BLaER1 treated with 17β-estradiol and CSF1 and Interleukin-3, amounts not matched to agents 10 nM and 100 nM (cell line): ENCODE data around the gene DCP2.
A peak's percentile ranks its signal among the peaks of the same experiment; 100 is the strongest.

Experiments used
- H3K27ac ChIP-seq, 11 experiments: shearing (Covaris generic); formaldehyde crosslinking; 2 replicates each; pipeline ENCODE4 v1.8.1; 2022
- H3K27me3 ChIP-seq, 11 experiments: shearing (Covaris generic); formaldehyde crosslinking; 2 replicates each; pipeline ENCODE4 v1.8.1; 2022
- H3K36me3 ChIP-seq, 11 experiments: shearing (Covaris generic); formaldehyde crosslinking; 2 replicates each; pipeline ENCODE4 v1.8.1; 2022
- H3K4me1 ChIP-seq, 10 experiments: shearing (Covaris generic); formaldehyde crosslinking; 2 replicates each; pipeline ENCODE4 v1.8.1; 2022
- H3K4me2 ChIP-seq, 11 experiments: shearing (Covaris generic); formaldehyde crosslinking; 2 replicates each; pipeline ENCODE4 v1.8.1; 2022
- H3K4me3 ChIP-seq, 10 experiments: shearing (Covaris generic); formaldehyde crosslinking; 2 replicates each; pipeline ENCODE4 v1.8.1; 2022
- H3K9ac ChIP-seq, 11 experiments: shearing (Covaris generic); formaldehyde crosslinking; 2 replicates each; pipeline ENCODE4 v1.8.1; 2022
- H3K9me3 ChIP-seq, 11 experiments: shearing (Covaris generic); formaldehyde crosslinking; replicated peaks in 1 of 11; 2 replicates each; pipeline ENCODE4 v1.8.1; 2022
- H4K20me1 ChIP-seq, 11 experiments: shearing (Covaris generic); formaldehyde crosslinking; 2 replicates each; pipeline ENCODE4 v1.8.1; 2022
- Cebpa-rat ChIP-seq, 11 experiments: shearing (Covaris generic); IDR thresholded peaks; 2 replicates each; pipeline ENCODE4 v1.8.1; 2022

DCP2 gene

GRCh38 chr5:112976432-112977309 is at the start of gene DCP2:
Gene DCP2 (plus strand): TSS chr5:112976798. CDS start chr5:112976934, 136 bp downstream.
- H3K4me3 ChIP-seq: peak within 1 kb of the TSS; percentile 77 to 95 (median 87)
- H4K20me1 ChIP-seq: peaks cover 13 to 43% (median 36%) of the 10 kb centered on the region in 11 experiments; a peak in 20 of 22 replicates
- peak within 1 kb of the TSS; percentile 74 to 98 (median 94) for H3K27ac ChIP-seq
- peaks cover 0 to 7% (median 0%) of the 10 kb centered on the region in 11 experiments; a peak in 2 of 22 replicates for H3K9me3 ChIP-seq
- H3K4me1 ChIP-seq: peaks cover 11 to 33% (median 21%) of the 10 kb centered on the region in 10 experiments; a peak in 18 of 20 replicates
- H3K9ac ChIP-seq: peak within 1 kb of the TSS; percentile 90 to 98 (median 94)
- peak within 1 kb of the TSS; percentile 69 to 93 (median 85) for H3K4me2 ChIP-seq
- no peaks in the 10 kb centered on the region for H3K27me3 ChIP-seq
- peak in 6 of 11 experiments; percentile 29 to 62 (median 46); a peak in 8 of 22 replicates for TF ChIP-seq Cebpa-rat (IDR thresholded peaks at IDR 0.05)
- H3K36me3 ChIP-seq: peaks cover 9 to 24% (median 12%) of the 10 kb centered on the region in 11 experiments

GRCh38 chr5:112929336-112930081 is 47.1 kb upstream of the DCP2 start:
- H3K9me3 ChIP-seq: peaks cover 0 to 7% (median 2%) of the 10 kb centered on the region in 11 experiments; a peak in 3 of 22 replicates
- H3K4me3 ChIP-seq: peak overlapping the region in 7 of 10 experiments; percentile 10 to 39 (median 20); a peak in 7 of 20 replicates
- TF ChIP-seq Cebpa-rat (IDR thresholded peaks at IDR 0.05): no peak
- no peaks in the 10 kb centered on the region for H3K27me3 ChIP-seq
- no peaks in the 10 kb centered on the region for H3K36me3 ChIP-seq
- peak overlapping the region; percentile 71 to 96 (median 83) for H3K4me2 ChIP-seq
- peaks cover 53 to 72% (median 61%) of the 10 kb centered on the region in 10 experiments for H3K4me1 ChIP-seq
- H3K27ac ChIP-seq: peak overlapping the region in 10 of 11 experiments; percentile 13 to 85 (median 78); a peak in 19 of 22 replicates
- peak overlapping the region in 9 of 11 experiments; percentile 47 to 70 (median 67); a peak in 18 of 22 replicates for H3K9ac ChIP-seq
- H4K20me1 ChIP-seq: no peaks in the 10 kb centered on the region

- no peaks in the 10 kb centered on the region for H4K20me1 ChIP-seq
- H3K4me2 ChIP-seq: peak overlapping the region; percentile 71 to 96 (median 83)
- no peaks in the 10 kb centered on the region for H3K27me3 ChIP-seq
- H3K4me3 ChIP-seq: peak overlapping the region in 3 of 10 experiments; percentile 2 to 27 (median 20); a peak in 3 of 20 replicates
- TF ChIP-seq Cebpa-rat (IDR thresholded peaks at IDR 0.05): no peak
- H3K27ac ChIP-seq: peak overlapping the region in 9 of 11 experiments; percentile 52 to 85 (median 78); a peak in 17 of 22 replicates
- peaks cover 0 to 7% (median 3%) of the 10 kb centered on the region in 11 experiments; a peak in 4 of 22 replicates for H3K9me3 ChIP-seq
- no peaks in the 10 kb centered on the region for H3K36me3 ChIP-seq
- peaks cover 53 to 69% (median 56%) of the 10 kb centered on the region in 10 experiments for H3K4me1 ChIP-seq
- H3K9ac ChIP-seq: peak overlapping the region in 9 of 11 experiments; percentile 47 to 70 (median 67); a peak in 14 of 22 replicates
Measured at GRCh38 chr5:112930082-112930344, 46.6 kb upstream of the DCP2 start.

- peaks cover 52 to 57% (median 53%) of the 10 kb centered on the region in 10 experiments for H3K4me1 ChIP-seq
- H3K4me2 ChIP-seq: peak overlapping the region; percentile 11 to 96 (median 71); a peak in 20 of 22 replicates
- no peaks in the 10 kb centered on the region for H4K20me1 ChIP-seq
- no peaks in the 10 kb centered on the region for H3K27me3 ChIP-seq
- TF ChIP-seq Cebpa-rat (IDR thresholded peaks at IDR 0.05): no peak
- no peak overlapping the region for H3K9ac ChIP-seq
- peaks cover 0 to 7% (median 3%) of the 10 kb centered on the region in 11 experiments; a peak in 4 of 22 replicates for H3K9me3 ChIP-seq
- H3K36me3 ChIP-seq: no peaks in the 10 kb centered on the region
- H3K27ac ChIP-seq: peak overlapping the region in 2 of 11 experiments; percentile 7 to 82; a peak in 2 of 22 replicates
- no peak overlapping the region for H3K4me3 ChIP-seq
Measured at GRCh38 chr5:112931473-112931872, 45.1 kb upstream of the DCP2 start.

GRCh38 chr5:112933105-112933504 is 43.5 kb upstream of the DCP2 start:
- Histone ChIP-seq H3K4me2 (no peak overlapping the region), H3K4me3 (no peak overlapping the region), H3K27ac (no peak overlapping the region), H3K36me3 (no peaks in the 10 kb centered on the region), H4K20me1 (no peaks in the 10 kb centered on the region), H3K9me3 (peaks cover 0 to 7% (median 3%) of the 10 kb centered on the region in 11 experiments; a peak in 4 of 22 replicates), H3K9ac (no peak overlapping the region), H3K4me1 (peaks cover 35 to 44% (median 38%) of the 10 kb centered on the region in 10 experiments), H3K27me3 (no peaks in the 10 kb centered on the region)
- no peak for TF ChIP-seq Cebpa-rat (IDR thresholded peaks at IDR 0.05)

- no peak for TF ChIP-seq Cebpa-rat (IDR thresholded peaks at IDR 0.05)
- Histone ChIP-seq H3K9me3 (peaks cover 0 to 7% (median 5%) of the 10 kb centered on the region in 11 experiments; a peak in 5 of 22 replicates), H3K27ac (no peak overlapping the region), H3K27me3 (no peaks in the 10 kb centered on the region), H3K4me3 (no peak overlapping the region), H3K4me2 (peak overlapping the region in 4 of 11 experiments; percentile 1 to 45 (median 4); a peak in 4 of 22 replicates), H3K4me1 (peaks cover 28 to 37% (median 31%) of the 10 kb centered on the region in 10 experiments), H3K9ac (no peak overlapping the region), H4K20me1 (no peaks in the 10 kb centered on the region), H3K36me3 (no peaks in the 10 kb centered on the region)
Measured at GRCh38 chr5:112933651-112934365, 42.8 kb upstream of the DCP2 start.

GRCh38 chr5:112934366-112934663 is 42.3 kb upstream of the DCP2 start:
- no peaks in the 10 kb centered on the region for H3K36me3 ChIP-seq
- peak overlapping the region in 5 of 11 experiments; percentile 1 to 45 (median 5); a peak in 6 of 22 replicates for H3K4me2 ChIP-seq
- peaks cover 23 to 32% (median 26%) of the 10 kb centered on the region in 10 experiments for H3K4me1 ChIP-seq
- TF ChIP-seq Cebpa-rat (IDR thresholded peaks at IDR 0.05): no peak
- no peak overlapping the region for H3K4me3 ChIP-seq
- H4K20me1 ChIP-seq: no peaks in the 10 kb centered on the region
- H3K9me3 ChIP-seq: peaks cover 0 to 8% (median 5%) of the 10 kb centered on the region in 11 experiments; a peak in 5 of 22 replicates
- H3K9ac ChIP-seq: no peak overlapping the region
- no peak overlapping the region for H3K27ac ChIP-seq
- H3K27me3 ChIP-seq: no peaks in the 10 kb centered on the region

- H3K27ac ChIP-seq: no peak overlapping the region
- peaks cover 0 to 8% (median 5%) of the 10 kb centered on the region in 11 experiments; a peak in 5 of 22 replicates for H3K9me3 ChIP-seq
- no peaks in the 10 kb centered on the region for H3K27me3 ChIP-seq
- no peaks in the 10 kb centered on the region for H4K20me1 ChIP-seq
- H3K4me2 ChIP-seq: no peak overlapping the region
- no peaks in the 10 kb centered on the region for H3K36me3 ChIP-seq
- peaks cover 12 to 22% (median 17%) of the 10 kb centered on the region in 10 experiments for H3K4me1 ChIP-seq
- TF ChIP-seq Cebpa-rat (IDR thresholded peaks at IDR 0.05): no peak
- H3K4me3 ChIP-seq: no peak overlapping the region
- no peak overlapping the region for H3K9ac ChIP-seq
Measured at GRCh38 chr5:112935675-112936074, 40.9 kb upstream of the DCP2 start.
